Natural killer cell (primary cell): ENCODE results near the gene KCTD17. TPM values are rescaled to one million over a fixed set of nuclear protein-coding genes. Genes with fewer than 3 reads are reported as not detected.

ENCODE experiments used
- ATAC-seq, 3 donors: fragments of 150-1000 bp in 2 of 3; fragments of 200-7000 bp in 1 of 3; cut with Tn5 transposase; 1 replicate in 1 of 3; 2 replicates in 2 of 3; pipeline ENCODE4 v1.10.0; 2021; ENCODE audit warnings: mild to moderate bottlenecking in 2 of 3, moderate library complexity in 2 of 3
- DNase-seq, 2 donors: peaks; one replicate each; pipeline versions ENCODE4 v3.0.0 to v3.0.0-alpha.2; 2013 to 2021; ENCODE audit warnings: mixed read lengths in 1 of 2
- H3K27ac ChIP-seq: one replicate; pipeline ENCODE4 v1.5.1; 2013; ENCODE audit warnings: mild to moderate bottlenecking, low read length
- H3K27me3 ChIP-seq: one replicate; pipeline ENCODE4 v1.6.1; 2013; ENCODE audit warnings: low read length; ENCODE audit not compliant: control insufficient read depth, insufficient read depth
- H3K36me3 ChIP-seq: one replicate; pipeline ENCODE4 v1.6.1; 2013; ENCODE audit warnings: low read length; ENCODE audit not compliant: control insufficient read depth, insufficient read depth
- H3K4me1 ChIP-seq: one replicate; pipeline ENCODE4 v1.6.1; 2013; ENCODE audit warnings: low read length; ENCODE audit not compliant: control insufficient read depth, insufficient read depth
- H3K4me3 ChIP-seq: one replicate; pipeline ENCODE4 v1.5.1; 2013; ENCODE audit warnings: low read length
- H3K9me3 ChIP-seq: one replicate; pipeline ENCODE4 v1.6.1; 2013; ENCODE audit warnings: low read length; ENCODE audit not compliant: control insufficient read depth, insufficient read depth
- H3K27ac Mint-ChIP-seq, 2 donors: one replicate each; pipeline ENCODE4 v1.8.0; 2022; ENCODE audit warnings: mild to moderate bottlenecking in 2 of 2, mixed read lengths in 2 of 2, moderate library complexity in 1 of 2
- H3K27me3 Mint-ChIP-seq, 2 donors: one replicate each; pipeline ENCODE4 v1.8.0; 2022; ENCODE audit warnings: low read depth in 2 of 2, mixed read lengths in 2 of 2
- H3K36me3 Mint-ChIP-seq: one replicate; pipeline ENCODE4 v1.8.0; 2022; ENCODE audit warnings: mixed read lengths
- H3K4me1 Mint-ChIP-seq, 2 donors: one replicate each; pipeline ENCODE4 v1.8.0; 2022; ENCODE audit warnings: mixed read lengths in 2 of 2
- H3K4me3 Mint-ChIP-seq: one replicate; pipeline ENCODE4 v1.8.0; 2022; ENCODE audit warnings: mild to moderate bottlenecking, moderate library complexity, mixed read lengths
- H3K9me3 Mint-ChIP-seq, 2 donors: one replicate each; pipeline ENCODE4 v1.8.0; 2022; ENCODE audit warnings: mixed read lengths in 2 of 2
- CTCF ChIP-seq: fragments of 200-600 bp; IDR thresholded peaks from one replicate; pipeline ENCODE4 v1.8.0; 2022; ENCODE audit warnings: antibody characterized with exemption
- WGBS: methylation state at CpG from one replicate; pipeline ENCODE4 v1.1.7; 2013; ENCODE audit warnings: missing lambda C conversion rate; ENCODE audit not compliant: insufficient coverage; 5-methylcytosine and 5-hydroxymethylcytosine counted together
- intact Hi-C: fragments of 100-400 bp; cut with micrococcal nuclease; formaldehyde crosslinking; loops from one replicate; pipeline ENCODE4 v1.14.2; 2022
- total RNA-seq, 4 donors: library from RNA; stranded (reverse); fragments of 120-200 nt in 1 of 4; gene quantifications; one replicate each; pipeline versions ENCODE4 v1.2.3 to v1.2.4, GENCODE V29; 2013 to 2022

The KCTD17 gene
- total RNA-seq, 3 donors from 2014 or later (not counting 1 experiment from before 2014, with no cell fraction given) = 21.3 to 29.4 (median 22.9) TPM

GRCh38 chr22:37090920-37091695 lies 39.6 kb downstream of the KCTD17 start:
- Histone ChIP-seq H3K4me3 (no peak overlapping the region), H3K27me3 (no peaks in the 10 kb centered on the region), H3K36me3 (no peaks in the 10 kb centered on the region), H3K9me3 (no peaks in the 10 kb centered on the region), H3K4me1 (no peaks in the 10 kb centered on the region), H3K27ac (no peak overlapping the region)
- Mint-ChIP-seq H3K4me1 (no peaks in the 10 kb centered on the region), H3K9me3 (no peaks in the 10 kb centered on the region), H3K27ac (no peak overlapping the region), H3K36me3 (no peaks in the 10 kb centered on the region), H3K27me3 (peaks cover 0 to 2% of the 10 kb centered on the region in 2 donors), H3K4me3 (no peak overlapping the region)
- DNase-seq (no peak), ATAC-seq (no peak)
- WGBS = 86% methylated on average over 9 of the region's 9 CpGs
- TF ChIP-seq CTCF = no peak
- intact Hi-C loops = no loop called here

- no peak overlapping the region for H3K4me3 ChIP-seq
- no peaks in the 10 kb centered on the region for H3K9me3 ChIP-seq
- no peaks in the 10 kb centered on the region for H3K36me3 Mint-ChIP-seq
- peaks cover 0 to 2% of the 10 kb centered on the region in 2 donors for H3K27me3 Mint-ChIP-seq
- no peak for DNase-seq
- no peaks in the 10 kb centered on the region for H3K4me1 Mint-ChIP-seq
- WGBS = 96% methylated on average over 6 of the region's 7 CpGs
- no peak for ATAC-seq
- no peak for TF ChIP-seq CTCF
- no peaks in the 10 kb centered on the region for H3K36me3 ChIP-seq
- intact Hi-C loops = no loop called here
- H3K9me3 Mint-ChIP-seq = no peaks in the 10 kb centered on the region
- no peak overlapping the region for H3K27ac ChIP-seq
- H3K27me3 ChIP-seq = no peaks in the 10 kb centered on the region
- no peak overlapping the region for H3K4me3 Mint-ChIP-seq
- no peaks in the 10 kb centered on the region for H3K4me1 ChIP-seq
- H3K27ac Mint-ChIP-seq = no peak overlapping the region
These were observed 40.5 kb downstream of the KCTD17 start for GRCh38 chr22:37091994-37092393.

GRCh38 chr22:37092997-37093396 lies 41.5 kb downstream of the KCTD17 start:
- DNase-seq = no peak
- Mint-ChIP-seq H3K4me1 (no peaks in the 10 kb centered on the region), H3K36me3 (no peaks in the 10 kb centered on the region), H3K27me3 (peaks cover 0 to 2% of the 10 kb centered on the region in 2 donors), H3K9me3 (no peaks in the 10 kb centered on the region), H3K27ac (no peak overlapping the region), H3K4me3 (no peak overlapping the region)
- TF ChIP-seq CTCF = no peak
- no peak overlapping the region for H3K4me3 ChIP-seq
- H3K4me1 ChIP-seq = no peaks in the 10 kb centered on the region
- intact Hi-C loops = no loop called here
- 82% methylated on average over 6 of the region's 6 CpGs for WGBS
- no peaks in the 10 kb centered on the region for H3K9me3 ChIP-seq
- H3K36me3 ChIP-seq = no peaks in the 10 kb centered on the region
- H3K27me3 ChIP-seq = peaks cover 2% of the 10 kb centered on the region
- no peak for ATAC-seq
- no peak overlapping the region for H3K27ac ChIP-seq

- Histone ChIP-seq H3K36me3 (no peaks in the 10 kb centered on the region), H3K4me1 (peaks cover 10% of the 10 kb centered on the region), H3K4me3 (no peak overlapping the region), H3K9me3 (no peaks in the 10 kb centered on the region), H3K27ac (no peak overlapping the region), H3K27me3 (peaks cover 2% of the 10 kb centered on the region)
- H3K27ac Mint-ChIP-seq = no peak overlapping the region
- DNase-seq (no peak), ATAC-seq (no peak)
- no peaks in the 10 kb centered on the region for H3K9me3 Mint-ChIP-seq
- intact Hi-C loops = no loop called here
- TF ChIP-seq CTCF = no peak
- H3K27me3 Mint-ChIP-seq = peaks cover 0 to 2% of the 10 kb centered on the region in 2 donors
- no CpG with 5 or more reads among the region's 1 CpG for WGBS
- peaks cover 9 to 10% of the 10 kb centered on the region in 2 donors for H3K4me1 Mint-ChIP-seq
- no peak overlapping the region for H3K4me3 Mint-ChIP-seq
- H3K36me3 Mint-ChIP-seq = no peaks in the 10 kb centered on the region
These were observed 42.7 kb downstream of the KCTD17 start for GRCh38 chr22:37094239-37094638.
